GM23338 (cell line): ENCODE results near the gene OSBPL6.

Experiments
- CREB1 ChIP-seq: fragments of 250-450 bp; sonication (Bioruptor Pico); IDR thresholded peaks from 2 replicates; pipeline ENCODE4 v1.5.0; 2020; ENCODE audit warnings: low read depth, mild to moderate bottlenecking, moderate library complexity
- CTCF ChIP-seq, 2 experiments: fragments of 200-600 bp in 1 of 2; sonication (generic) in 1 of 2; conservative IDR thresholded peaks; 2 replicates each; pipeline versions ENCODE4 v1.5.1 to v1.6.1; 2016 to 2017; ENCODE audit warnings: antibody characterized with exemption in 2 of 2, low read depth in 2 of 2, mild to moderate bottlenecking in 2 of 2, moderate library complexity in 1 of 2
- EZH2 ChIP-seq: fragments of 200-600 bp; sonication (generic); IDR thresholded peaks from one replicate; pipeline ENCODE4 v1.8.0; 2017; ENCODE audit warnings: antibody characterized with exemption, mild to moderate bottlenecking, low read depth; ENCODE audit not compliant: unreplicated experiment
- EZH2phosphoT487 ChIP-seq: fragments of 200-600 bp; sonication (generic); IDR thresholded peaks from one replicate; pipeline ENCODE4 v1.8.1; 2018; ENCODE audit warnings: antibody characterized with exemption; ENCODE audit not compliant: unreplicated experiment
- JUNB ChIP-seq: IDR thresholded peaks from one replicate; pipeline ENCODE4 v1.6.1; 2016; ENCODE audit warnings: antibody characterized with exemption; ENCODE audit not compliant: unreplicated experiment
- NANOG ChIP-seq: IDR thresholded peaks from 2 replicates; pipeline ENCODE4 v1.6.1; 2016; ENCODE audit warnings: antibody characterized with exemption, borderline replicate concordance
- POLR2AphosphoS5 ChIP-seq: IDR thresholded peaks from 2 replicates; pipeline ENCODE4 v1.6.1; 2016; ENCODE audit warnings: antibody characterized with exemption, low read depth
- REST ChIP-seq: IDR thresholded peaks from one replicate; pipeline ENCODE4 v1.6.1; 2018; ENCODE audit warnings: antibody characterized with exemption; ENCODE audit not compliant: unreplicated experiment
- ZNF114 ChIP-seq: fragments of 250-450 bp; sonication (Bioruptor Pico); IDR thresholded peaks from 2 replicates; pipeline ENCODE4 v1.5.0; 2020; ENCODE audit warnings: mild to moderate bottlenecking, moderate library complexity

- TF ChIP-seq CTCF (conservative IDR thresholded peaks at IDR 0.05; ENCODE audit: low read depth in 2 of 2) = no peak
- no peak for TF ChIP-seq EZH2
- no peak for TF ChIP-seq POLR2AphosphoS5
- TF ChIP-seq NANOG = no peak
- TF ChIP-seq EZH2phosphoT487 = no peak
- no peak for TF ChIP-seq CREB1 (CRISPR knock-in tag)
- no peak for TF ChIP-seq ZNF114 (CRISPR knock-in tag)
- no peak for TF ChIP-seq JUNB
- TF ChIP-seq REST = no peak
These were observed 167.3 kb downstream of the OSBPL6 start for GRCh38 chr2:178361588-178361987.
